Hematopoietic multipotent progenitor cell treated with erythropoietin and hydrocortisone succinate and interleukin-3 and kit ligand, for 8 days (in vitro differentiated cells): ENCODE measurements around the gene ATL2.
A peak's percentile ranks its signal among the peaks of the same experiment; 100 is the strongest.
"Not testable (repeated sequence)": the region's sequence is repeated elsewhere in the genome, so short reads cannot be mapped to it uniquely, and the experiment has no call there.

Experiments used
- DNase-seq: peaks from one replicate; pipeline ENCODE4 v3.0.0-alpha.2; 2015

Gene ATL2

GRCh38 chr2:38322224-38322914, 54.7 kb downstream of the ATL2 start:
- DNase-seq, result no peak

DNA sequence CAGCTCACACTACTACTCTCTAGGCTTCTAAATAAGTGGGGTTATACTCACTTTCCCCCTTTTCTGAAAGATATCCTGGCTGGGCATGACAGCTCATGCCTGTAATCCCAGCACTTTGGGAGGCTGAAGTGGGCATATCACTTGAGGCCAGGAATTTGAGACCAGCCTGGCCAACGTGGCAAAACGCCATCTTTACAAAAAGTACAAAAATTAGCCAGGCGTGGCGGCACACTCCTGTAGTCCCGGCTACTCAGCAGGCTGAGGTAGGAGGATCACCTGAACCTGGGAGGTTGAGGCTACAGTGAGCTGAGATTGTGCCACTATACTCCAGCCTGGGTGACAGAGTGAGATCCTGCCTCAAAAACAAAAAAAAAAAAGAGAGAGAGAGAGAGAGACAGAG, 57.8 kb downstream of the ATL2 start:
- not testable (repeated sequence) for DNase-seq

DNA sequence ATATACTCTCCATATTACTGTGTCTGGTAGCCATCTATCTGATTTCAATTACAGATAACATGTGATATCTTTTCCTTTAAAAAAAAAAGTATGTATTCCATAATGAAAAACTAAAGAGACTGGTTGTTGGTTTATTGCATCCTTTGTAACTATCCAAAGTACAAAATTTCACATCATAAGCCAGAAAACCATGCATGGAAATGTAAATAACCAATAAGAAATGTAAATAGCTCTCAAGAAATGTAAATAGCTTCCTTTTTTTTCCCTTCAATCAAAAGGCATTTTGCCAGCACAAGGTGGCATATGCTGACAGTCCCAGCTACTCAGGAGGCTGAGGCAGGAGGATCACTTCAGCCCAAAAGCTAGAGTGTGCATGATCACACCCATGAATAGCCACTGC, 59.3 kb downstream of the ATL2 start:
- no peak for DNase-seq

DNA sequence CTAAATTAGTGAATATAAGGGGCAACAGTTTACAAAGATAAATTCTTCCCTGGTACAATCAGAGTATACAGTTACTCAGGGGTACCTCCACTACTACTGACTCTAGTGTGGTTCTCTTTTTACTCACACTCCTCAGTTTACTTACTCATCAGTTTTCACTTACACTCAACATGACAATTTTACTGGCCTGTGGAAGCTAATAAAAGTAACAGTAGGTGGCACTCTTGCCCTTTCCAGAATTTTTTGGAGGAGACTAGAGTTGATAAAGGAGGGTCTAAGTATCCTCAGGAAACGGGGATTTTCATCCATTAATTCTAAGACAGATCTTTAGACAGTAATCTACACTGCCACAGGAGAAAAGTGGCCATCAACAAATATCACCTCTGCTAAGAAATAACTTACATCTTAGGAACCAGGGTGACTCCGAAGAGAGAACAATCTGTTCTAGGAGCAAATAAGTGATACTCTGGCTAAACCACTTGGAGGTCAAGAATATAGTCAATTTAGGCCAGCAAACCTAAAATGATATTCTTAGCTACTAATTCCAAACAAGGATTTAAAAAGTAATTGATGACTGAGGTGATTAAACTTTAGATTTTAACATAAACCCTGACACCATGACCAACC, 61.3 kb downstream of the ATL2 start:
- DNase-seq, result peak; percentile 74

DNA sequence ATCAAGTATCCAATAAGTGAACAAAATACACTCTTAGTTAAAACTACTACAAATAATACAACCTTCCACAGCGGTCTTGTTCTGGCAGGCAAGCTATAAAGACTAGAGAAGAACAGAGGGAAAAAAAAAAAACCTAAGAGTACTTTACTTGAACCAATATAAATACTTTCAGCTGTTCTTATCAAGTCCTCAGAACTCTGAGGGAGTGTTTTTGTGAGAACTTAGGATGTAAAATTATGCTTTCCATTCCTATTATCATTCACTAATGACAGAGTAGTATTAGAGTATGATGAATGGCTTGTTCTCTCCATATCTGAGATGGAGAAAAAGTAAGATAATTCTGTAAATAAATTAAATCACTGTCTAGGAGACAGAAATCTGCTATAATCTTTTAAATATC, 68.3 kb downstream of the ATL2 start:
- DNase-seq, result no peak

DNA sequence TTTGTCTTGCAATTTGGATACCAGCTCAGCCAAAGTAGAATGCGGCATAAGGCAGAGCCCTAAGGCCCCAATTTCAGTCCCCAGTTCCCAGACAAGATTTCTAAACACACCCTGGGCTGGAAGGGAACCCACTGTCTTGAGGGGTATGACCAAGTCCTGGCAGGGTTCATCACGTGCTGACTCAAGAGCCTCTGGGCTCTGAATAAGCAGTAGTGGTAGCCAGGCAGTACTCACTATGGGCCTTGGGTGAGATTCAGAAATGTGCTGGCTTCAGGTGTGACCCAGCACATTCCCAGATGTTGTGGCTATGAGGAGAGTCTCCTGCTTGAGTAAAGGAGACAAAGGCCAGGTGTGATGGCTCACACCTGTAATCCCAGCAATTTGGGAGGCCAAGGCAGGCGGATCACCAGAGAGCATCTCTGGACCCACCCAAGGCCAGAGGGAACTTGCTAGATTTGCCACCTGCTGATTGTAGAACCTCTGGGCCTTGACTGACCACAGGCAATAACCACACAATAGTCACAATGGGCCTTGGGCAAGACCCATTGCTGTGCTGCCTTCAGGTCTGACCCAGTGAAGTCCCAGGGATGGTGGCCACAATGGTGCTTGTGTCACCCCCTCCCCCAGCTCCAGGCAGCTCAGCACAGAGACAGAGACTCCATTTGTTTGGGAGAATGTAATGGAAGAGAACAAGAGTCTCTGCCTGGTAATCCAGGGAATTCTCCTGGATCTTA, 74.9 kb downstream of the ATL2 start:
- DNase-seq, result no peak

DNA sequence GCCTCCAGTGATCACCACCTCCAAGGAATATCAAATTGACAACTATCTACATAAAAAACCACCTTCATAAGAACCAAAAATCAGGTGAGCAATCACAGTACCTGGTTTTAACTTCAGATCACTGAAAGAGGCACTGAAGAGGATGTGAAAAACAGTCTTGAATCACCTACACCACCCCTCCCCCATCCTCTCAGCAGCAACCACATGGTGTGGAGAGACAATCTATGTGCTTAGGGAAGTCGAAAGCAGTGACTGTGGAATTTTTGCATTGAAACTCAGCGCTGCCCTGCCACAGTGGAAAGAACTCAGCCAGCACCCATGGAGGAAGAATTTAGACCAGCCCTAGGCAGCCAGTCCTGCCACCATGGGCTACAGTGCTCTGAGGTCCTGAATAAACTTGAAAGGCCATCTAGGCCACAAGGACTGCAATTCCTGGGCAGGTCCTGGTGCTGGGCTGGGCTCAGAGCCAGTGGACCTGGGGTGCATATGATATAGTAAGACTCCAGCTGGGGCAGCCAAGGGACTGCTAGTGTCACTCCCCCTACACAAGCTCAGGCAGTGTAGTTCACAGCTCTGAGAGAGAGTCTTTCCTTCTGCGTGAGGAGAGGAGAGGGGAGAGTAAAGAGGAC, 75.6 kb downstream of the ATL2 start:
- peak; percentile 20 for DNase-seq

- DNase-seq, result no peak
These were observed 78.5 kb downstream of the ATL2 start for GRCh38 chr2:38298539-38298938.

DNA sequence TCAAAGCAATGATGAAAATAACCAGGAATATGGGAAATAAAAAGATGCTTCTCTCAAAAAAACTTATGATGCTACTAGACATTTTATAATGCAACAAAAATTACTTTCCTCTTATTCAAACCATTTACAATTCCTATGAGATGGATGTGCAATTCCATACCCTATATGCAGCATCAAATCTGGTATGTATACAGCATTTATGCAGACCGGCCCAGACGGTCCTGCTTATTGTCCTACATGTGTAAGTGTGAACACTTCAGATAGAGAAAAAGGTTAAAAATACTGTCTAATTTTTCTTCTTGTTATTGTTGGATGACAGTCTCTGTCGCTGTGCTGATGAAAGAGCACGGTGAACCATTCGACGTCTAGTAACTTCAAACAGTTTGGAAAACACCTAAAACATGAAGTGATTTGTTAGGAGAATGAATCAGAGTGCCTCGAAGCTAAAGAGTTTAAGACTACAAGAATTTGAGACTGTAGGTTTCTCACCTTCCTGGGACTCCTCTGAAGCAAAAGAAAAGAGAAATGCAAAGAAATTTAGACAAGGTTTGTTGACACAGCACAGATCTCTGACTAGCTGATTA, 80.8 kb downstream of the ATL2 start:
- no peak for DNase-seq

- DNase-seq, result no peak
These were observed 82.5 kb downstream of the ATL2 start for GRCh38 chr2:38294597-38294996.

DNA sequence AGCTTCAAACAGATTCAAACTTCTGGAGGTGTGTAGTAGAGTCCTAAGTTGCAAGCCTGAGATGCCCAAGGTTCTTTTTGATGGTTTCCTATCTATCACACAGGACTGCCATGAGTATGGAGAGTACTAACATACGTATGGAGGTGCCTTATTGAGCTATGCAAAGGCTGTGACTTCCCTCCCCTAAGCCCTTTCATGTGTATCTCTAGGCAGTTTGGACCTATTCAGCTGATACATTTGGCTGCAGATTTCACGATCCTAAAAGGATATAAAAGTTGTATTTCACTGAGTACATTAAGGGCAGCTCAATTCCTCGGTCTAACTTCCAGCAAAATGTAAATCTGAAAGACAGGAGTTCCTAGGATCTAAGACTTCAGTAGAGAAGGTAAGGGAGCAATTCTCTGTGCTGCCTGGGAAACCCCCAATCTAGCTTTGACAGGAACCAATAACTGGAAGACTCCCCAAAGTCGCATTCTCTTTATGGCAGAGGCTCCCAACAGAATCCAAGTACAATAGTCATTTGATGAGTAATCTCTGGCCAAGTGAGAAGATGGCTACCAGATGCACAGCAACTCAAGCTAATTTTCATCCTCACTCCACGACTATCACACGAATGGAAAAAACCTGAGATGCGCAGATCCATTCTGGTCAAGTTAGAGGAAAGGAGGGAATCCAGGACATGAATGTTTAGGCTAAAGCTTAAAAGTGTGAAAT, 83.8 kb downstream of the ATL2 start:
- no peak for DNase-seq

DNA sequence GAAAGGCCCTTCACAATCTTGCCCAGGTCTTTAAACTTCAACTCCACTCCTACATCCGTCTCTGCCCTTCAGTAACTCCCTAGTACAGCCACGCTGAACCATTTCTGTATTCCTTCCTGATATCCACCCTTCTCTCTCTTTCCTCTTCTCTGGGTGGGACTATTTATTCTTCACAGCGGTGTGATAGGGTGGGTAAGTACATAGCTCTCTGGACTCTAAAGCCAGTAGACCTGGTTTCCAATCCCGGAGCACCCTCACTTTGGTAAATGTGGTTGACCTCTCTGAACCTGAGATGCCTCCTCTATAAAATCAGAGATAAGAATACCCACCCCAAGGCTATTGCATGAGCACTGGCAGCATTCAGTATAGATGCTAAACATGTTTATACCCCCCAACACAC, 86.7 kb downstream of the ATL2 start:
- DNase-seq, result no peak

- DNase-seq, result no peak
These were observed 92.1 kb downstream of the ATL2 start for GRCh38 chr2:38284971-38285370.

DNA sequence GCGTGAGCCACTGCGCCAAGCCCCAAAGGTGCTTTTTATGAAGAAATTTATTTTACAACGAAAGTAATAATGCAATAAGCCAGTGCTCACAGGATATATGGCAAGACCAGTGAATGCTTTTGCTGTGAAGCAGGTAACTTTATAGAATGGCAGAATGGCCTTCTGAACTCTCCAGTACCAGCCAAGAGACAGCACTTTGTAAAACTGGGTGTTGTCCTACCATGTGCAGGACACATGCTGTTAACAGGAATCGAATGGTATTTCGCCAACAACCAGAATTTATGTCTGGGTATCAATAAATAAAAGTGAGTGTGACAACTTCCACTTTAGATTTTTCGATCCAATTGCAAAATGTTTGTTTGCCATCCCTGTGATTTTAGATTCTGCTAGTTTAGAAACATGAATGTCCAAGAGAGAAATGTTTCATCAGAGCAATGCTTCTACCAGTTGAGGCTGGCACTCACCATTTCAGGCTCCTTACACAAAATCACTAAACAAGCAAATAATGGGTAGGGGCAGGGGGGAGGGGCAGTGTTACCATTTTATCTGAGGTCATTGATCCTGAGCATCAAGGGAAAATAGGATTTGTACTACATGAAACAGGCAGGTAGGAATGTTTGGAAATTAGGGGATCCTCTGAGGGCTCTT, 95.9 kb downstream of the ATL2 start:
- no peak for DNase-seq

DNA sequence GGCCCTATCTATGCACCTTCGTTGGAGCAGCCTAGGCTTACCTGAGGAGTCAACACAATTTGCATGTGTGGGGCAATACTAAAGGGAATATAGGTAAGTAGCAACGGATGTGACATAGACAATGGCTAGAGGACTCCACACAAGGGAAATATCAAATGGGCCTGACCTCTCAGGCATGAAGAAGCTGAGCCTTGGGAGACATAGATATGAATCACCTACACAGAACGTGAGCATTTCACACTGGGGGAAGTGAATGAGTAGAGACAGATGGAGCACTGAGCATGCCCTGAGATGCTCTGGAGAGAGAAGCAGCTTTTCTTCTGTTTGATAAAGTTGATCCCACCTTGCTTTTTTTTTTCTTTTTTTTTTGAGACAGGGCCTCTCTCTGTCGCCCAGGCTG, 97.9 kb downstream of the ATL2 start:
- no peak for DNase-seq

GRCh38 chr2:38278117-38278438, 99.0 kb downstream of the ATL2 start:
- DNase-seq, result not testable (repeated sequence)

GRCh38 chr2:38277245-38278116, 99.6 kb downstream of the ATL2 start:
- DNase-seq, result no peak

GRCh38 chr2:38274286-38275276, 102.5 kb downstream of the ATL2 start:
- DNase-seq, result peak; percentile 86

DNA sequence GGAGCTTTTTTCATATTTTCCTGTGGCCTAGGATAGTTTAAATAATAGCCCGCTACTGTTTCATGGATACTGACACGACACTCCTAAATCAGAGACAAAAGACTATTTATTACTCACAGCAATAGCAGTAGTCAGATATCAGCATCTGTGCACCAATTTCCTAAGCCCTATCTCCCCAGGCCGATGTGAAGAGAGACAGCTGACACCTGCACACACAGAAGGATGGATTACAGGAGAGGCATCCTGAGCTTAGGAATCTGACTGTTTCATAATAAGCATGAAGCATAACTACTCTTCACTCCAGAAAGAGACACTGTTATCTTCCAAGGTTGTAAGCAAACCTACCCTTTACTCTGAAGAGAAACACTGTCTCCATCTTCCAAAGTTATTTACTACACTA, 105.4 kb downstream of the ATL2 start:
- no peak for DNase-seq

GRCh38 chr2:38269421-38269820, 107.7 kb downstream of the ATL2 start:
- DNase-seq, result no peak
